Prostate gland (tissue), 2 donors: ENCODE measurements around the gene NCOR1.

Experiments used
- POLR2A ChIP-seq: fragments of 450-650 bp; IDR thresholded peaks from one replicate; pipeline ENCODE4 v1.6.1; 2016; ENCODE audit warnings: antibody characterized with exemption, mild to moderate bottlenecking
- POLR2AphosphoS5 ChIP-seq: sonication (generic); formaldehyde crosslinking; IDR thresholded peaks from one replicate; pipeline ENCODE4 v1.6.1; 2017; ENCODE audit warnings: antibody characterized with exemption
- TF ChIP-seq, protein P1 (sequence below), 4 experiments: fragments of 200-600 bp in 2 of 4; fragments of 450-650 bp in 2 of 4; sonication (generic) in 2 of 4; IDR thresholded peaks; 1 replicate in 3 of 4; 2 replicates in 1 of 4; pipeline ENCODE4 v1.5.1; 2016 to 2019; ENCODE audit warnings: antibody characterized with exemption in 4 of 4, mild to moderate bottlenecking in 2 of 4, moderate library complexity in 2 of 4

DNA sequence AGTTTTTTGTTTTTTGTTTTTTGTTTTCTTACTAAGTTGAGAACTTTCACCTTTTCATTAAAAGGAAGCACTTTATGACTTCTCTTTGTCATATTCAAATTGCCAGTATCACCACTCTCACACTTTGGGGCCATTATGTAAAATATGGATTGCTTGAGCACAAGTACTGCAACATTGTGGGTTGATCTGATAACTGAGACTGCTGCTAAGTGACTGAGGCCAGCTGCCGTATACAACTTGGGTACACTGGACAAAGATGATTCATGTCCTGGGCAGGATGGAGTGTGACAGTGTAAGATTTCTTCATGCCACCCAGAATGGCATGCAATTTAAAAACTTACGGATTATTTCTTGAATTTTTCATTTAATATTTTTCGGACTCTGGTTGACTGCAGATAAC, 207.9 kb downstream of the NCOR1 start:
- TF ChIP-seq POLR2A, result no peak
- TF ChIP-seq, protein P1, sequence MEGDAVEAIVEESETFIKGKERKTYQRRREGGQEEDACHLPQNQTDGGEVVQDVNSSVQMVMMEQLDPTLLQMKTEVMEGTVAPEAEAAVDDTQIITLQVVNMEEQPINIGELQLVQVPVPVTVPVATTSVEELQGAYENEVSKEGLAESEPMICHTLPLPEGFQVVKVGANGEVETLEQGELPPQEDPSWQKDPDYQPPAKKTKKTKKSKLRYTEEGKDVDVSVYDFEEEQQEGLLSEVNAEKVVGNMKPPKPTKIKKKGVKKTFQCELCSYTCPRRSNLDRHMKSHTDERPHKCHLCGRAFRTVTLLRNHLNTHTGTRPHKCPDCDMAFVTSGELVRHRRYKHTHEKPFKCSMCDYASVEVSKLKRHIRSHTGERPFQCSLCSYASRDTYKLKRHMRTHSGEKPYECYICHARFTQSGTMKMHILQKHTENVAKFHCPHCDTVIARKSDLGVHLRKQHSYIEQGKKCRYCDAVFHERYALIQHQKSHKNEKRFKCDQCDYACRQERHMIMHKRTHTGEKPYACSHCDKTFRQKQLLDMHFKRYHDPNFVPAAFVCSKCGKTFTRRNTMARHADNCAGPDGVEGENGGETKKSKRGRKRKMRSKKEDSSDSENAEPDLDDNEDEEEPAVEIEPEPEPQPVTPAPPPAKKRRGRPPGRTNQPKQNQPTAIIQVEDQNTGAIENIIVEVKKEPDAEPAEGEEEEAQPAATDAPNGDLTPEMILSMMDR (IDR thresholded peaks at IDR 0.05), result no peak
- no peak for TF ChIP-seq POLR2AphosphoS5
